HG02943 (cell line): ENCODE measurements around the gene MAP3K5.
"Not testable (repeated sequence)": the region's sequence is repeated elsewhere in the genome, so short reads cannot be mapped to it uniquely, and the experiment has no call there.

Experiments used
- ATAC-seq: cut with Tn5 transposase; IDR thresholded peaks from one replicate; pipeline ENCODE4 v1.9.1; 2021; ENCODE audit warnings: mild to moderate bottlenecking, low read depth, moderate library complexity; ENCODE audit not compliant: unreplicated experiment

MAP3K5 gene

DNA sequence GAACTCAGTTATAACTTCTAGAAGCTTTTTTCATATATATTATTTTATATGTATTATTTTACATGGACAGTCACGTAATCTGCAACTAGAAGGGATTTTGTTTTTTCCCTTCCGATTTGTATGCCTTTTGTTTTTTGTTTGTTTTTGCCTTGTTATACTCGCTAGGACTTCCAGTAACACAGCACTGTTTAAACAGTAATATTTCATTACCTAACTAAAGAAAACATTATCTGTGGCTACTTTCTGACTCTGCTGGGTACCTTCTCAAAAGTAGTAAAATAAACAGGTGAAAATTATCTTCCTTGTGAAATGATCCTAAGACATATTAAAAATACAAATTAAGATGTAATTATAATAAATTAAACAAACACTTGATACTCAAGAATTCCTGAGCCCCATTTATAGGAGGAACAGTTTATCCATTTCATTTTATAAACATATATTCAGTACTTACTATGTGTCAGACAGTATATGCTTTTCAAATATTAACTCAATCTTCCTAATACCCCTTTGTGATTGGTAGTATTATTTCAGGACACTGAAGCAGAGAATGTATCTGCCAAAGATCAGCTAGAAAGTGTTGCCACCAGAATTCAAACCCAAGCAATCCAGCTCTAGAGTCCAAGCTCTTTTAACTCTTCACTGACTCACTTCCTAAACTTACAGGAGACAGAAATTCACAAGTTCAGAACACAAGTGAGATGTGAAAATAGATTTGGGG, 65.3 kb downstream of the MAP3K5 start:
- ATAC-seq: no peak

GRCh38 chr6:136725124-136725523, 67.2 kb downstream of the MAP3K5 start:
- no peak for ATAC-seq

- ATAC-seq: peak; percentile 48
Observed at GRCh38 chr6:136723780-136724179, 68.5 kb downstream of the MAP3K5 start.

- ATAC-seq: no peak
Observed at GRCh38 chr6:136721467-136721866, 70.8 kb downstream of the MAP3K5 start.

GRCh38 chr6:136720045-136720770, 72.1 kb downstream of the MAP3K5 start:
- ATAC-seq: peak; percentile 53

DNA sequence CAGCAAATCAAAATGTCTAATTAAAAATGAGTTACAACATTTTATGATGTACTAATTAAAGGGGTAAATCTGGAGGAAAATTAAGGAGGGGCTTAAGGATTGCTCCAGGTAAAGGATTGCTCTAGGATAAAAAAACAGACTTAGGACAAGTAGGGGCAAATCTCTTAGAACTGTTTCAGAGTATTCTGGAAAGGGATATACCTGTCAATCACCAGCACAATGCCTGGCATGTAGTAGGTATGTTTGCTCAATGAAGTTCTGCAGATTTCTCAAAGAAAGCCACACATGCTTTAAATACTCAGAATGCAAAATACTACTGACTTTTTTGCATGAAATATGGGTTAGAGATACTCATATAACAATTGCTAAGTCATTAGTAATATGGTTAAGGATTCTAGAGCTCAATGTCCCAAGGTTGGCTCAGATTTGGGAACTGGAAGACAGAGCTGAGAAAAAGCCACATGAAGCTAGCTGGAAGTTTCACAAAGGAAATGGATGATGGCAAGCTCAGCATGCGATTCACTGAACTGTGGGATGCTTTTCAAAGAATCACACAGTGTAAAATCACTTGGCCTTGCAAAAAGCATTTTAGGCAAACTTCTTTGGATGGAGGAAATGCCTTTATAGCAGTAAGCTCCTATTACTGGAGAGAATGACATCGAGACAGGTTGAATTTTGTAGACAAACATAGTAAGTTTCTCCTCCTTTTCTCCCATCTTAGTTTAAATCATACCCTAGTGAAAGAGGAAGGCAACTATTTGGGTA, 72.8 kb downstream of the MAP3K5 start:
- ATAC-seq: no peak

DNA sequence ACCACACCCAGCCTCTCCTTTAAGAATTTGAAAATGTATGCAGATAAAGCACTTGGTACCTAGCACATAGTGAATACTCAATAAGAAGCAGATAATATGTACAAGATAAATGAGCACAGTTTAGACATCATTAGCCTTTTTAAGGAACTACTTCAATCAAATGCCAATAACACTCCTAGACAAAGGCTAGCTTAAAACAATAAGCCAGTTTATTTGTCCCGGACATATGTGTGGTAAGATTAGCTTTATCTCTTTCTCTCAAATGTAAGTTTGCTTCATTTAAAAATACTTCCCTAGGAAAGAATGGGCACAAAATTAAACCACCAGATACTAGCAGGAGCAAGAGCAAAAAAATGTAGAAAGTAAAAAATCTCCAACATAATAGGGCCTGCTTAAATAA, 73.8 kb downstream of the MAP3K5 start:
- ATAC-seq: no peak

DNA sequence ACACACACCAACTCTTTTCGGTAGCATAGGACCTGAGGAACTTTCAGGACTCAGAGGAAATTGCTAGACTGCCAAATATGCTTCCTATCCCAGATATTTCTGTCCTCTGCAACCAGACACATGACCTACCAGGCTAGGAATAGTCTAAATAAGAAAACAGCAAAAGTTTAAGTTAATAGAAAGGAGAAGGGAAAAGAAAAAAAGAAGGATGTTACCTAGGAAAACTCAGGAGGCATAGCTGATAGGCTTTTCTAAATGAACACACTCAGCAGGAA, 74.6 kb downstream of the MAP3K5 start:
- ATAC-seq: no peak

GRCh38 chr6:136716917-136717715, 75.2 kb downstream of the MAP3K5 start:
- ATAC-seq: no peak

GRCh38 chr6:136712642-136713041, 79.6 kb downstream of the MAP3K5 start:
- ATAC-seq: not testable (repeated sequence)

DNA sequence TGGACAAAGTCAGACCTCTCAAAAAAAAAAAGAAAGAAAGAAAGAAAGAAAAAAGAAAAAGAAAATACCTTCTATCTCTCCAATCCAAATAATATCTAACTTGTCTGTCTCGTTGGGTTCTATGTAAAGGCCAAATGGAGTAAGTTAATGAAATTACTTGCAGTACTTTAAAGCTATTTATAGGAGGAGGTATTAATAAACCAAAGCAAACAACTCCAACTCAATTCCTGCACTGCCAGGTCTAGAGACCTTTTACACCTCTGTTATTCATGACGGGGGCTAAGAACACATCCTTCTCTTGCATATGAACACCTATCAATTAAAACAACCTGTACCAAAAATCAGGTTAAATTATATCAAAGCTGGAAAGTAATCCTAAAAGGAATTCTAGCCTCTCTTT, 80.6 kb downstream of the MAP3K5 start:
- no peak for ATAC-seq

GRCh38 chr6:136710877-136711552, 81.3 kb downstream of the MAP3K5 start:
- ATAC-seq: no peak

DNA sequence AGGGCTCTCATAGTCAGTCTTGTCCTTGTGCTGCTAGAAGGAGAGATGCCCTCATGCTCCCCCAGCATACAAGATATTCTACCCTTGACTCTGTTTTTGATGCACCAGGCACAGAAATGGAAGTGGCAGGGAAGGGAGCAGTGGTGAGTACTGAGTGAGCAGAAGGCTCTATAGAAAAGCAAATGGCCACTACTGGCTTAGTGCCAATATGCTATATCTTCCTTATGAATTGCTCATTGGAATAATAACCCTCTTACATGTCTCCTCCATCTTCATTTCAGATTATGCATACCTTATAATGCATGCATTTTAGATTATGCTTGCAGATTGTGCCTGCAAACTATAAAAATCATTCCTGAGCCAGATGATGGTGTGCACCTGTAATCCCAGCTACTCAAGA, 82.8 kb downstream of the MAP3K5 start:
- no peak for ATAC-seq

DNA sequence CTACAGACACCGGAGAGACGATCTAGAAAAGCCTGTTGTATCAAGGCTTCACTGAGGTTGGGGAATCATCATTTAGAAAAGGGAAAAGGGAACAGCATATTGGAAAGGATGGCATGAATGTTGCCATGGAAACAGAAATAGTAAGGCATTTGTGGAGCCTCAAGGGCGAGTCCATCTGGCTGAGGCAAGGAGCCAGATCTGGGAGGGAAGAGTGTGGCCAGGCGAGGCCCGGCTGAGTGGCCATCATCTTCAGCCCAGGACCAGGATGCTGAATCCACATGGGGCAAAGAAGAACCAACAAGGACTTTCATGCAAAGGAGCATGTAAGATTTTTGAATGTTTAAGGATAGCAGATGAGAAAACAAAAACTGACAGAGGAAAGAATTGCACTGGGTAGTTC, 85.8 kb downstream of the MAP3K5 start:
- ATAC-seq: no peak

DNA sequence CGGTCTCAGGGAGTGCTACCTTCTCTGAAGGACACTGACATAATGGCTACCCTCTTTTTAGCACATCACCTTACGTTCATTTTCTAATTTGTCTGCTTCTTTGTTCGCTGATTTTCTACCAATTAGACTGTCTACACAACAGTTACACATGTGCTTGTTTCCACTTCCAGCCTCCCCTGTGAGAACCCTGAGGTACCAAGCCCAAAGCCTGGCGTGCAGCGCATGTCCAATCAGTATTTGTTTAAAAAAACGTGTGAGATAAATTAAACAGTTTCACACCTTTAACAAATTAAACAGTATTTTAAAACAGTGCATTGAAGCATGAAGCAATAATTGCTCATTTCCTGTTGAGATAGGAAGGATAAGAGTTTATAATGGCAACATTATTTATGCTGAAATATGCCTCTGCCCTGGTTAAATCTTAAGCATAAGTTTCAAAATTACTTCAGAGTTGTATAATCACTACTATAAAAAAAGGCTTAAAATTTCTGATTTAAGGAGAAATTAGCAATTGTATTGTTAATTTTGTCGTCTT, 88.9 kb downstream of the MAP3K5 start:
- no peak for ATAC-seq

GRCh38 chr6:136701045-136701444, 91.2 kb downstream of the MAP3K5 start:
- no peak for ATAC-seq

GRCh38 chr6:136699358-136699757, 92.9 kb downstream of the MAP3K5 start:
- no peak for ATAC-seq

- no peak for ATAC-seq
Observed at GRCh38 chr6:136696783-136697364, 95.4 kb downstream of the MAP3K5 start.

DNA sequence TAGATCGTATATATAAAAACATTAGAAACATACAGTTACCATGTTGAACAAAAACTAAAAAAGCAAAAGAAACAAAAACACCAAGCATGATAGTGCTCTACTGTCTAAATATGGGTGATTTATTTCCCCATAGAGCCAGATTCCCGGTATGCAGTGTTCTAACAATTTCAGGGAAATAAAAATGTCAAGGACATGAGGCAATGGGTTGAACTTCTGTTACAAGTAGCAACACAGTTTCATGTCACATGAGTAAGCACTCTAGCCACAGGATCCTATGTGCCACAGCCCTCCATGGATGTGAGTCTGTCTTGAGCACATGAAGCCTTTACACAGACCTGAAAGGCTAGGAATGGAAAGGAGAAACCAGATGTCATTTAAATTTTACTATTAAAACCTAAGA, 96.0 kb downstream of the MAP3K5 start:
- no peak for ATAC-seq

- no peak for ATAC-seq
Observed at GRCh38 chr6:136695412-136695811, 96.9 kb downstream of the MAP3K5 start.
